Dermis microvascular lymphatic vessel endothelial cell (primary cell): ENCODE data around the gene TBC1D23. TPM values are rescaled to one million over a fixed set of nuclear protein-coding genes. Genes with fewer than 3 reads are reported as not detected.
"Not testable (repeated sequence)": the region's sequence is repeated elsewhere in the genome, so short reads cannot be mapped to it uniquely, and the experiment has no call there.

ENCODE experiments used
- DNase-seq, 2 donors: peaks; one replicate each; pipeline versions ENCODE4 v3.0.0 to v3.0.0-alpha.2; 2010; ENCODE audit warnings: low read depth in 2 of 2
- total RNA-seq: library from RNA; depleted of rRNA; stranded (reverse); fragments of >200 nt; gene quantifications from 2 replicates; pipeline ENCODE4 v1.2.1, GENCODE V29; 2014

TBC1D23 gene
- total RNA-seq, 1 donor from 2014 or later: 31.7 TPM

DNA sequence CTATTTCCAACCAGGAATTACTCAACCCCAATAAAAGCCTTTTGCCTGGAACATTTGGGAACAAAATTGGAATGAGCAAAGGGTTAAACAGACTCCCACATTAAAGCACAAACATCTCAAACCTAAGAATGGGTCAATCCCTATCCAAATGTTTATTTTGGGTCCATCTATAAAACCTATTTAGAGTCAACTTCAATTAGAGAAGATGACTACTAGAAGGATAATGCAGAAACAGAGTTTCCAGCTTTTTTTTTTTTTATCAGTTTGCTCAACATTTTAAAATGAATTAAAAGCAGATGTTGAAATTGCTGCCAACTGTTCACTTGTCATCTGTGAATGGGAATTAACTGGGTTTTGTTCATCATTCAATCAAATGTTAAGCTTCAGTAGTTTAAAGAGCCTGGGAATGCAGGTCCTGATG is 4.1 kb upstream of the TBC1D23 start:
- DNase-seq: no peak

- no peak for DNase-seq
These were observed 3.2 kb upstream of the TBC1D23 start for GRCh38 chr3:100257586-100257985.

- DNase-seq: peak in 1 of 2 donors; percentile 41
These were observed 609 bp upstream of the TBC1D23 start for GRCh38 chr3:100260081-100260684.

DNA sequence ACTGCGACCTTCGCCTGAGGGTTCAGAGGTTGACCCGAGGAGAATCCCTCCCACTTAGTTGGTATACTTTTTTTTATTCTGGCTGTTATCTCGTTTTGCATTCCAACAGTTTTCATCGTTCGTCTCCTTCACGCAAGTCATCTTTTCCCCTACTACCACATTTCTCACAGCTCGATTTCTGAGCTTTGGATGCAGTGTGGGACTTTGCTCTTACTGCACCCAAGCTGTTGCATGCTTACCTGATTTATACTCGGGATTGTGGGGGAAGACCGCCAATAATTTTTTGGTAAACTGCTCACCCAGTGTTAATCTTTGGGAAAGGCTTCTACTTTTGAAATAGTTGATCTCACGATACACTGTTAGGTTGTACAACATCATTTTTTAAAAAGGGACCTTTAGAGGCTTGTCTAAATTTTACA is 702 bp downstream of the TBC1D23 start:
- no peak for DNase-seq

GRCh38 chr3:100262925-100263324 is 2.1 kb downstream of the TBC1D23 start:
- not testable (repeated sequence) for DNase-seq

DNA sequence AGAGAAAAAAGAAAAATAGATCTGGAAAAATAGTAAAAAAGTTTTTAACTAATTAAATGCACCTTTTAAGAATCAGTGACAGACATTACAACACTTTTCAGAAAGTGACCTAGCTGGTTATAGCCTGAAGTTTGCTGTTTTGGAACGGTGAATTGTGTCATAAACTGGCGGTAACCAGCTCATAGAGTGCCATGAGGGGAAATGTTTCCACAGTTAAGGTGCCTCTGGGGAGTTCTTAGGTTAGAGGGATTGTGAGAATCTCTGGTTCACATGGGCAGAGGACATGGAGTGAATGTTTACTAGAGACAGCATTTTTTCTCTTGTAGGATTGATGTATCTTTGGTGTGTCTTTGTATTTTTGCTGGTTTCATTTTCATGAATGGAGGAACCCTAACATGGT is 2.8 kb downstream of the TBC1D23 start:
- no peak for DNase-seq

GRCh38 chr3:100264242-100264641 is 3.5 kb downstream of the TBC1D23 start:
- no peak for DNase-seq

DNA sequence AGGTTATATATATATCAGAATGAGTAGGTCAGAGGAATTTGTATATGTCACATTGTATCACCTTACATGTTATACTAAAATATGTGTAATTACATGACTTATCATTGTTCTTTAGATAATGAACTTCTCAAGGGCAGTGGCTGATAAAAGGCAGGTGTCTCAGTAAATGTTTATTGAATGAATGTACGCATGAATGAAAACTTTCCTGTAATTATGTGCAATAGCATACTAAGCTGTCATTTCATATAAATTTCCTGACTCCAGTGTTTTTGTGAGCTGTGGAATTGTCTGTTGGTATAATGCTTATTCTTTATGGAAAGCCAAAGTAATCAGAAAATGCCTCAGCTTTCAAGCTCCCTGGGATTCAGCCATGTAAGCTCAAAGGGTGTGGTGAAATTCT is 4.2 kb downstream of the TBC1D23 start:
- DNase-seq: no peak

DNA sequence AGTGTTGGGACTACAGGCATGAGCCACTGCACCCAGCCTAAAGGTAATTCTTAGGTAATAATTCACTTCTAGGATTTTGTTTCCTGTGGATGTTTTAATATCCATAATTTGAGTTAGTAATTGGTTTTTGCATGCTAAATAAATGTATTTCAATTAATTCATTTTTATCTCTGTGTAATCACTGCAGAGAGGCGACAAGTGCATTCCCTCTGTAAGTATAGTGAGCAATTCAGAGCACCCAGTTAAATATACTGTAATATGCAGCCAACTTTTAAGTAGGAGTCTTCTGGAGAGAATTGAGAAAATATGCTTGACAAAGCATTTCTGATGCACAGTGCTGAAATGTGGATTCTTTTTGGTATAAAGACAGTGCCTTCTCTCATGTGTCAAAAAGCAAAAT is 5.7 kb downstream of the TBC1D23 start:
- no peak for DNase-seq

GRCh38 chr3:100268156-100268555 is 7.4 kb downstream of the TBC1D23 start:
- no peak for DNase-seq

DNA sequence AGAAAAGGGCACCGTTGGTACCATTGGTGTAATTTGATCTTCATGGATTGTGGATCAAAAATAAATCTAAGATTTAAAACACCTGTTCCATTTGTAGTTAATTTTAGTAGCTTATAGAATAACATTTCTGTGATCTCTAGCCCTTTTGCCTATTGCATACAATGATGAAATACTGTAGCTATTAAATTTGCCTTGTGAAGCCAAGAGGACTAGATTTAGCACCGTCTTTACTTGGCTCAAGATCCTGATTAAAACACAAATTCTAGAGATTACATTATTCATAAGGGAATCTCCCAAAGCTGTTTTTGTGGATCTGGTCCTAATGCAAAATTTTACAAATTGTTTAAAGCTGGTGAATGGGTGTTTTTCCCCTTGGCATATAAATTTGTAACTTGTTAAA is 8.2 kb downstream of the TBC1D23 start:
- no peak for DNase-seq

GRCh38 chr3:100269410-100270214 is 8.8 kb downstream of the TBC1D23 start:
- DNase-seq: no peak

- no peak for DNase-seq
These were observed 9.4 kb downstream of the TBC1D23 start for GRCh38 chr3:100270215-100270583.

DNA sequence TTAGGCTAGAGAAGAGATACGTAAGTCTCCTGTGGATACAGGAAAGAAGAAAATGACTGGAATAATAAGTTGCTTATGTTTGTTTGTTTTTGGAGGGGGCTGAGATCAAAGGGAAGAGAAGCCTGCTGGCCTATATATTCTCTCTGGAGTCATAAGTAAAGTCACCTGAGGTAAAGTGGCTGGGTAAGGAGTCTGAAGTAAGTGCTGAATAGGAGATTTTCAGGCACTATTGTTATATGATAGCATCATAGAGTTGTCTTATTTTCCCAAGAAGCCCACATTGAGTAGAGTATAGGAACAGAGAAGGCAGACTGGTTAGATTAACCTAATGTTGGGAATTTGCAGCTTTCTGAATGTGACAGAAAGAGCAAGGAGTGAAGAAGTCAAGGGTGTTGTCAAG is 10.7 kb downstream of the TBC1D23 start:
- DNase-seq: no peak

GRCh38 chr3:100272797-100273611 is 12.2 kb downstream of the TBC1D23 start:
- DNase-seq: not testable (repeated sequence)

- DNase-seq: no peak
These were observed 13.6 kb downstream of the TBC1D23 start for GRCh38 chr3:100274361-100274760.

DNA sequence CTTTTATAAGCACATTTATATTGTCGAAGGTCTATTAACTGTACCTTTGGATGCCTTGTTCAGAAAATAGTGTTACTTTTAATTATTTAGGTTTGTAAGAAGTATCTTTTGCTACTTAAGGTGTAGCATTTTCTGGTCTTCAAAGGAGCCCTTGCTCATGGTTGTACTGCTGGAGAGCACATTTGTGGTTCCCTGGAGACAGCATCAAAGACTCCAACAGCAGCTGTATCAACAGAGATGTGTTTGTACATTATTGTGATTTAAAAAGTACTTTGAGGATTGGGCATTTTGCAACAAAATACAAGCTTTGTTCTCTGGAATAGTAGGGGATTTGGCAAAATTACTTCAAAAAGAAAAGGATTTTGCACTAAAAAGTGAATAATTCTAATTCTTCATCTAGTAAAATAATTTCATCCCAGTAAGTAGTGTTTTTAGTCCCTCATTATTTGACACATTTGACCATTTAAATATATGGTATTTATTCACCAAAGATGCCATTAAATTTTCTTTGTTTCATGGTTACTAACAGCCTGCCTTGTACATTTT is 16.5 kb downstream of the TBC1D23 start:
- DNase-seq: no peak

DNA sequence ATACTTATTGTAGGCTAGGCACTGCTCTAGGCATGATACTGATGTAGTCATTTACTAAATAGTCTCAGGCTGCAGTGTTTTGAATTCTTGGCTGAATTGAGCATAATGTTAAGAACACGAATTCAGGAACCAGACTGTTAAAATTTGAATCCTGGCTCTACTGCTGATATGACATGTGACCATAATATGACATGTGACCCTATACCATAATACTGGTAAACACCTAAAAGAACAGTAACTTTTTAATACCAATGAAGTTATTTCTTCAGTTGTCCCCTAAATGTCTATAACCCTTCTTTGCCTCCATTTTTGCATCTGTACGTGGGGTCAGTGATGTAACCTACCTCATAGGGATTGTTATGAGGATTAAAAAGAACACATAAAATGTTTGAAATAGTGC is 18.1 kb downstream of the TBC1D23 start:
- no peak for DNase-seq

- DNase-seq: no peak
These were observed 27.6 kb downstream of the TBC1D23 start for GRCh38 chr3:100288288-100288894.

DNA sequence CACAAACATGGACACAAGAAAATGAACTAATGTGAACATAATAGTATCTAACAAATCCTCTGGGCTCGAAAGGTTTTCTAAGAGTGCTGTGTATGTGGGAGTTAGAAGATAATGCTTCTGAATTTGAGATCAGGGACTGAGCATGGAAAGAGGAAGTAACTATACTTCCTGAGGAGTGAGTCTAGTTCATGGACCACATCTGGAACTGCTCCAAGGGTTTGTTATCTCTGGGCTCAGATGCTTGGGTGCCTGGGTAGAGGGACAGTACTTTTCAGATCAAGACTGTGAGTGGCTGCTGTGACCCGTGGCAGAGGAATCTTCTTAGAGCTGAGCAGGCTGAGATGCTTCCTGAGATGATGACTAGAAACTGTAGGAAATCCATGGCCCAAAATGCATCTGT is 28.5 kb downstream of the TBC1D23 start:
- peak; percentile 9 to 63 for DNase-seq

DNA sequence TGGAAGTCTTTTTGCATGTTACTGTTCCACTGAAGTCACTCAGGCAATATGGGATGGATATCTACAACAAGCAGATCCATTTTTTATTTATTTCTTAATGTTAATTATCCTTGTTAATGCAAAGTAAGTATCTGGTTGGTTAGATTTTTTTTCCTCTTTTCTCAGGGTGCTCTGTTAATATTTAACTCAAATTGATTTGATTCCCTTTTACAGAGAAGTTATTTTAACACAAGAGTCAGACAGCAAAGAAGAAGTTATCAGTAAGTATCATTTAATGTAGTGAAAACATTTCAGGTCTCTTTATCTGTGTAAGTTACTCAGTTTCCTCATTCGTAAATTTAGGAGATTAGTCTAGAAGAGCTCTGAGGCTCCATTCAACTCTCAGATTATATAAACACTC is 34.3 kb downstream of the TBC1D23 start:
- DNase-seq: no peak

GRCh38 chr3:100297784-100298183 is 37.0 kb downstream of the TBC1D23 start:
- peak in 1 of 2 donors; percentile 28 for DNase-seq
